Astrocyte (in vitro differentiated cells and primary cell): ENCODE data around the gene CR2.

Experiments used
- CTCF ChIP-seq: IDR thresholded peaks from 2 replicates; pipeline ENCODE4 v1.5.1; 2011; ENCODE audit warnings: low read depth, mild to moderate bottlenecking, inconsistent platforms, low read length, moderate library complexity; ENCODE audit not compliant: insufficient read depth
- EZH2 ChIP-seq: IDR thresholded peaks from 2 replicates; pipeline ENCODE4 v1.6.1; 2012; ENCODE audit warnings: mild to moderate bottlenecking, low read length, inconsistent platforms; ENCODE audit not compliant: insufficient read depth

DNA sequence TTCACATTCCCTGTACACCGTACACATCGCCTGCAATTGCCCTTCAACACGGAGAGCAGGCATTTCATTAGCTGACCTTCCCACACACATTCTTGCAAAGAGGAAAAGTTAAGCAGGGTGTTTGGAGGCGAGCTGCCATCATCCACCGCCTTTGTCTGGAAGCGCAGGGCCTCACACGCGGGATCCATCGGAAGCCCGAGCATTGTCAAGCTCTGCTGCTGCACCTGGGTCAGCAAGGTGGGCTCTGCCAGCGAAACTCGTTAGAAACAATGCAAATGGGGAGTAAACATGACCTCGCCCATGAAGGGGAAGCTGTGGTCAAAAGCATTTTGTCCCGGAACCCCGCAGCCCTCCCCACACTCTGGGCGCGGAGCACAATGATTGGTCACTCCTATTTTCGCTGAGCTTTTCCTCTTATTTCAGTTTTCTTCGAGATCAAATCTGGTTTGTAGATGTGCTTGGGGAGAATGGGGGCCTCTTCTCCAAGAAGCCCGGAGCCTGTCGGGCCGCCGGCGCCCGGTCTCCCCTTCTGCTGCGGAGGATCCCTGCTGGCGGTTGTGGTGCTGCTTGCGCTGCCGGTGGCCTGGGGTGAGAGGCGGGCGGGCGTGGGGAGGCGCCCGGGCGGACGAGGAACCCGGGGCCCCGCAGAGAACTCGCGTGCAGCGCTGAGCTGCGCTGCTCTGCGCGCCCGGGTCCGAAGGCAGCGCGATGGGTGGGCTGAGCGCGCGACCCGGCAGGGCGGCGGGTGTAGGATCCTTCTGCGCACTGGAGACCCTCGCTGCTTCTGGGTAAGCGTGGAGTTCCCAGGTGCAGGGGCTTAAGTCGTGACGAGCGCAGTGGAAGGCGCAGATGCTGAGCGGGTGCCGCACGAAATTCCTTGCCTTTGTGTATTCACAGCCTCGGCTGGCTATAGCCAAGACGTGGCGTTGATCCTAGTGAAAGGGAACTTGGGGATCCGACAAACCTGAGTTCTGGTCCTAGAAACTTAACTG lies 42.0 kb downstream of the CR2 start, which contains the start of gene CR1:
- no peak for TF ChIP-seq CTCF
- peak; percentile 66 for TF ChIP-seq EZH2
